RWPE1 (cell line): ENCODE measurements around the gene SLC25A30.
"Not testable (repeated sequence)": the region's sequence is repeated elsewhere in the genome, so short reads cannot be mapped to it uniquely, and the experiment has no call there.

Source experiments
- CTCF ChIA-PET: fragments of 350-600 bp; sonication (Branson Sonifier 250); formaldehyde crosslinking; extraction: SDS; loops from one replicate; lab custom pipeline; 2021; lab: Yijun Ruan, JAX
- POLR2A ChIA-PET: fragments of 400-600 bp; formaldehyde crosslinking; extraction: SDS; loops from one replicate; lab custom pipeline; 2020; ENCODE audit warnings: antibody characterized with exemption; ENCODE audit not compliant: low non-redundant PET; lab: Yijun Ruan, JAX
- DNase-seq: peaks from one replicate; pipeline ENCODE4 v3.0.0; 2012; ENCODE audit warnings: low spot score
- H3K27ac ChIP-seq: fragments of 450-650 bp; 2 replicates; pipeline ENCODE4 v1.5.1; 2017
- TF ChIP-seq, protein P1 (sequence below): fragments of 450-650 bp; conservative IDR thresholded peaks from 2 replicates; pipeline ENCODE4 v1.5.1; 2017; ENCODE audit warnings: low read depth, mild to moderate bottlenecking

The SLC25A30 gene

DNA sequence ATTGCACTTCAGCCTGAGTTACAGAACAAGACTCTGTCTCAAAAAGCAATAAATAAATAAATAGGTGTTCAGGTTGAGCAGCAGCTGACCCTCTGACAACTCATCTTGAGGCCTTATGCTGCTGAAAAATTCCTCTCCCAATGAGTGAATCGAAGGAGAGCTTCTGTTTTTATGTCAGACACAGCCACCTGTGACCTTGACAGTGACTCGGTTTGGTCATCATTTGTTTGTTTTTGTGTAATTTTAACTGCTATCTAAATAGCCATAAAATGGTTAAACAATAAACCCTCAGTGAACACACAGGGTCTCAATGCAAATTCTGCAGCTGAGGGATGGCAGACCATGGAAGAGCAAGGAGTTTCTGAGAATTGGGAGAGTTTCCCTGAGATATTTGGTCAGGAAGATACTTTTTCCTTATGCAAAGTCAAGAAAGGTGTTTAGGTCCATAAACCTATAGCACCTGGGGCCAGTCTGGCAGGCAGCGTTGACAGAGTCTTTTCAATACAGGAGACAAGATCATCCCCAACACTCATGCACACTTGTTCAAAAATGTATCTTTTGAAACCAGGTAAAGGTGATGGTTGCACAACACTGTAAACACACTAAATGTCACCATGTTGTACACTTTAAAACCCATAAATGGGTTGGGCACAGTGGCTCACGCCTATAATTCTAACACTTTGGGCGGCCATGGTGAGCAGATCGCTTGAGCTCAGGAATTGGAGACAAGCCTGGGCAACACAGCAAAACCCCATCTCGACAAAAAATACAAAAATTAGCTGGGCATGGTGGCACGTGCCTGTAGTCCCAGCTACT, 16.6 kb upstream of the SLC25A30 start:
- no peak for DNase-seq
- TF ChIP-seq, protein P1, sequence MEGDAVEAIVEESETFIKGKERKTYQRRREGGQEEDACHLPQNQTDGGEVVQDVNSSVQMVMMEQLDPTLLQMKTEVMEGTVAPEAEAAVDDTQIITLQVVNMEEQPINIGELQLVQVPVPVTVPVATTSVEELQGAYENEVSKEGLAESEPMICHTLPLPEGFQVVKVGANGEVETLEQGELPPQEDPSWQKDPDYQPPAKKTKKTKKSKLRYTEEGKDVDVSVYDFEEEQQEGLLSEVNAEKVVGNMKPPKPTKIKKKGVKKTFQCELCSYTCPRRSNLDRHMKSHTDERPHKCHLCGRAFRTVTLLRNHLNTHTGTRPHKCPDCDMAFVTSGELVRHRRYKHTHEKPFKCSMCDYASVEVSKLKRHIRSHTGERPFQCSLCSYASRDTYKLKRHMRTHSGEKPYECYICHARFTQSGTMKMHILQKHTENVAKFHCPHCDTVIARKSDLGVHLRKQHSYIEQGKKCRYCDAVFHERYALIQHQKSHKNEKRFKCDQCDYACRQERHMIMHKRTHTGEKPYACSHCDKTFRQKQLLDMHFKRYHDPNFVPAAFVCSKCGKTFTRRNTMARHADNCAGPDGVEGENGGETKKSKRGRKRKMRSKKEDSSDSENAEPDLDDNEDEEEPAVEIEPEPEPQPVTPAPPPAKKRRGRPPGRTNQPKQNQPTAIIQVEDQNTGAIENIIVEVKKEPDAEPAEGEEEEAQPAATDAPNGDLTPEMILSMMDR, result no peak
- POLR2A ChIA-PET, result no interaction called here
- CTCF ChIA-PET, result no interaction called here
- no peak overlapping the region for H3K27ac ChIP-seq

DNA sequence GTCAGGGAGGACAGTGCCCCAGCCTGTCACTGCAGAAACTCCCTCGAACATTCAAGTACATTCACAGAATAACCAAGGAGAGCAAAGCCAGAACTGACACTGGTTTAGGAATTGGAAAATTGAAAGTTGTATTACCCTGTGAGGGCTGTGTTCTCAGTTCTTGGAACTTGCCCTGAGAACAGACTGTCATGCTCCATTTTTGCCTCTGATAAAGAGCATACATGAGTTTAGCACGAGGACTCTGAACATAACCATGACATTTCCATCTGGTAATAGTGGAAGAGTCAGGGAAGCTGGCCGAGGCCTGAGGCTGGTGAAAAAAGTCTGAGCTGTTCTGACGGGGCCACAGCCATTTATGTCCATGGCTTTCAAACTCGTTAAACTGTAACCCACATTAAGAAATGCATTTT, 15.2 kb upstream of the SLC25A30 start:
- H3K27ac ChIP-seq, result no peak overlapping the region
- ChIA-PET POLR2A (no interaction called here), CTCF (no interaction called here)
- no peak for DNase-seq
- TF ChIP-seq, protein P1, result no peak

DNA sequence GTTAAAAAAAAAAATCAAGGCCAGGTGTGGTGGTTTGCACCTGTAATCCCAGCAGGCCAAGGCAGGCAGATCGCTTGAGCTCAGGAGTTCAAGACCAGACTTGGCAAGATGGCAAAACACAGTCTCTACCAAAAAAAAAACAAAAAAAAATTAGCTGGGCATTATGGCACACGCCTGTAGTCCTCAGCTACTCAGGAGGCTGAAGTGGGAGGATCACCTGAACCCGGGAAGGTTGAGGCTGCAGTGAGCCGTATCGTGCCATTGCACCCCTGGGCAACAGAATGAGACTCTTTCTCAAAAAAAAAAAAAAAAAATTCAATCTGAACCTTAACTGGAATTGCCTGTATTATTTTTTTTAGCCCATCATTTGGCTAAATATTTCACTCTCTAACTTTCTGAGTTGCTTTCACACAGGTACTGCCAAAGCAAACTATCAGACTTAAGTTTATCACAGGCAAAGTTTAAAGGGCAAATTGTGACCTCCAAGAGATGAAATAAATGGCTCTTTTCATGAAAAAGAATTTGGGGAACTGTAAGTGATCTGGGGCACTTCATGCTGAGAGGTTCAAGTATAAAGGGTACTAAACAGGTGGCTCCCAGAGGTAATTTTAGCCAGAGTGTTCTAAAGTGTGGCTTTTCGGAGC, 14.7 kb upstream of the SLC25A30 start:
- TF ChIP-seq, protein P1, result no peak
- DNase-seq, result no peak
- POLR2A ChIA-PET, result no interaction called here
- no peak overlapping the region for H3K27ac ChIP-seq
- CTCF ChIA-PET, result no interaction called here

DNA sequence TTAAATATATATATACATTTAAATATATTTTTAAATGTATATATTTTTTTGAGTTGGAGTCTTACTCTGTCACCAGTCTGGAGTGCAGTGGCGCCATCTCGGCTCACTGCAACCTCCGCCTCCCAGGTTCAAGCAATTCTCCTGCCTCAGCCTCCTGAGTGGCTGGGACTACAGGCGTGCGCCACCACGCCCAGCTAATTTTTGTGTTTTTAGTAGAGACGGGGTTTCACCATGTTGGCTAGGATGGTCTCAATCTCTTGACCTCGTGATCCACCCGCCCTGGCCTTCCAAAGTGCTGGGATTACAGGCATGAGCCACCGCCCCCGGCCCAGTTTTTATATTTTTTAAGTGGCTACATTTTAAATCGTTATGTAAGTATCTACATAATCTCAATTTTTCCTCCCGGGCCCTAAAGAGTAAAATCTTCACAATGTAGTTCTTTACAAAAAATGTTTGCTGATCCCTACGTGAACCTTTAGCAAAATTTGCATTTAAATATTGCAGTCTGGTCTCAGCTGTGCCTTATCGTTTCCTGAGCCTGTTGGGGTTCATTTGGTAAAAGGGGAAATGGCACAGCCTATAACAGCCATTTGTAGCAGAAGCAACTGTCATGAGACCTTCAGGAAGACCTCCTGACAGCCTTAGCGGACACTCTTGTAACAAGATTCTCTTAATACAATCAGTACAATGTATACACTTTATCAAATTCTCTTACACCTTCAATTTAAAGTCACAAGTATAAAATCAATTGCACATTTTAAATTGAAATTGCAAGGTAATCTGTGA, 8.1 kb upstream of the SLC25A30 start:
- H3K27ac ChIP-seq, CTCF ChIA-PET, DNase-seq, POLR2A ChIA-PET: not testable (repeated sequence)

DNA sequence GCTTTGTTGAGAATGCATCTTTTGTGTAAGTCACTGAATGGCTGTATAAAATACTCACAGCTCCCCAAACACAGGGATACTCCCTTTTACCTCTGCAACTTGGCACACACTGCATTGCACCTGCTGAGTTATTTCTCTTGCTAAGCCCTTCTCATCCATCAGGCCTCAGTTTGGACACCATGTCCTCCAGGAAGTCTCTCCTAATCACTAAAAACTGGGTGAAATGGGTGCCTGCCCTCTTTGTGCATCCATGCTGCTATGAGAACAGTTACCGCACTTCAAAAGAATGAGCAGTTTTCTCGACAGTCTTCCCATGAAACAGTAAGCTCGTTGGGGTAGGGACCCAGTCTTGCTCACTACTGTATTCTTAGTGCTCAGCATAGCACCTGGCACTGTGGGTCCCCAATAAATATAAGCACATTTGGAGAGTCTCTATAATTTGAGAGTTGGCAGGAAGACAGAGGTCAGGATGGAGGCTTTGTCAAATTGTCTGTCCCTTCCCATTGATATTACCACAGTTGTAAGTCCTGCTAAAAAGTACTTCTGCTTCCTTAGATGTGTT, 4.6 kb upstream of the SLC25A30 start:
- DNase-seq, result no peak
- TF ChIP-seq, protein P1, result no peak
- no peak overlapping the region for H3K27ac ChIP-seq
- CTCF ChIA-PET, result interaction anchor here (0.6 kb wide), 1 partner anchor 29 kb away, joined by 3 read pairs; no protein-coding TSS in a partner anchor
- POLR2A ChIA-PET, result no interaction called here

DNA sequence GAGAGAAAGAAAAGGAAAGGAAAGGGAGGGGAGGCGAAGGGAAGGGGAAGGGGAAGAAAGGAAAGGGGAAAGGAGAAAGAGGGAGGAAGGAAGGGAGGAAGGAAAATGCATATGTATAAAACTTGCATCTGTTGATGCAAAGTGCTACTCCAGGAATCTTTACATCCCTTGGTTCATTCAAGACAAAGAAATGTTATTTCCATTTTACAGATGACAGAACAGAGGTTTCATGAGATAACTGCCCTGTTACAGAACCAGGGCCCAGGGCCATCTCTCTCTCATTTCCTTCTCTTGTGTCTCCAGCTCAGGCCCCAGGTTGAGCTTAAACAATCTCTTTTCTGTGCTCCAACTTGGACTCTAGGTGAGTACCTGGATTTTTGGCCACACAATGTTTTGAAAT, 1.8 kb upstream of the SLC25A30 start:
- no peak for DNase-seq
- TF ChIP-seq, protein P1, result no peak
- peak overlapping the region; percentile 31; the same call in 1 of the 2 replicates for H3K27ac ChIP-seq
- CTCF ChIA-PET, result no interaction called here
- POLR2A ChIA-PET, result no interaction called here

DNA sequence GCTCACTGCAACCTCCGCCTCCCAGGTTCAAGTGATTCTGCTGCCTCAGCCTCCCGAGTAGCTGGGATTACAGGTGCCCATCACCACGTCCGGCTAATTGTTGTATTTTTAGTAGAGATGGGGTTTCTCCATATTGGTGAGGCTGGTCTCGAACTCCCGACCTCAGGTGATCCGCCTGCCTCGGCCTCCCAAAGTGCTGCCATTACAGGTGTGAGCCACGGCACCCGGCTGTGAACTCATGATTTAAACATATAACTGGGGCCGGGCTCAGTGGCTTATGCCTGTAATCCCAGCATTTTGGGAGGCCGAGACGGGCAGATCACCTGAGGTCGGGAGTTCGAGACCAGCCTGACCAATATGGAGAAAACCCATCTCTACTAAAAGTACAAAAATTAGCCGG, 1.2 kb upstream of the SLC25A30 start:
- peak overlapping the region; percentile 31; the same call in 1 of the 2 replicates for H3K27ac ChIP-seq
- CTCF ChIA-PET, POLR2A ChIA-PET, DNase-seq: not testable (repeated sequence)
